Endothelial cell (in vitro differentiated cells): ENCODE data around the gene JAML. TPM values are rescaled to one million over a fixed set of nuclear protein-coding genes. Genes with fewer than 3 reads are reported as not detected.

ENCODE experiments used
- DNase-seq: peaks from one replicate; pipeline ENCODE4 v3.0.0; 2021; ENCODE audit warnings: low spot score
- H3K27ac Mint-ChIP-seq: one replicate; pipeline ENCODE4 v1.8.0; 2021; ENCODE audit warnings: mixed read lengths, inconsistent platforms; ENCODE audit not compliant: unreplicated experiment
- H3K27me3 Mint-ChIP-seq: one replicate; pipeline ENCODE4 v1.8.0; 2021; ENCODE audit warnings: mild to moderate bottlenecking, moderate library complexity, mixed read lengths, inconsistent platforms; ENCODE audit not compliant: unreplicated experiment
- H3K36me3 Mint-ChIP-seq: one replicate; pipeline ENCODE4 v1.8.0; 2021; ENCODE audit warnings: mild to moderate bottlenecking, low read depth, mixed read lengths, inconsistent platforms; ENCODE audit not compliant: unreplicated experiment
- H3K4me1 Mint-ChIP-seq: one replicate; pipeline ENCODE4 v1.8.0; 2021; ENCODE audit warnings: mild to moderate bottlenecking, mixed read lengths, inconsistent platforms; ENCODE audit not compliant: unreplicated experiment
- H3K4me3 Mint-ChIP-seq: one replicate; pipeline ENCODE4 v1.8.0; 2021; ENCODE audit warnings: mild to moderate bottlenecking, mixed read lengths, inconsistent platforms; ENCODE audit not compliant: unreplicated experiment
- H3K9me3 Mint-ChIP-seq: one replicate; pipeline ENCODE4 v1.8.0; 2021; ENCODE audit warnings: mixed read lengths, inconsistent platforms; ENCODE audit not compliant: unreplicated experiment
- CTCF ChIP-seq: fragments of 200-600 bp; sonication (generic); IDR thresholded peaks from one replicate; pipeline ENCODE4 v1.5.0; 2021; ENCODE audit warnings: antibody characterized with exemption; ENCODE audit not compliant: unreplicated experiment
- total RNA-seq: library from RNA; stranded (reverse); fragmentation: NEBNext Ultra II Directional; extraction: Animal tissue kit (Norgen Biotek cat#: 25700); gene quantifications from one replicate; pipeline ENCODE4 v1.2.1, GENCODE V29; 2021; ENCODE audit not compliant: unreplicated experiment

Gene JAML
- total RNA-seq, 1 donor from 2014 or later: 0.31 TPM

GRCh38 chr11:118211006-118211405 lies 13.8 kb downstream of the JAML start:
- no peak for DNase-seq
- Mint-ChIP-seq H3K9me3 (no peaks in the 10 kb centered on the region), H3K4me1 (peaks cover 43% of the 10 kb centered on the region), H3K4me3 (no peak overlapping the region), H3K27ac (no peak overlapping the region), H3K36me3 (no peaks in the 10 kb centered on the region), H3K27me3 (peaks cover 4% of the 10 kb centered on the region)
- no peak for TF ChIP-seq CTCF

GRCh38 chr11:118210323-118210722 lies 14.5 kb downstream of the JAML start:
- Mint-ChIP-seq H3K4me3 (no peak overlapping the region), H3K27me3 (peaks cover 4% of the 10 kb centered on the region), H3K27ac (no peak overlapping the region), H3K4me1 (peaks cover 43% of the 10 kb centered on the region), H3K36me3 (no peaks in the 10 kb centered on the region), H3K9me3 (no peaks in the 10 kb centered on the region)
- DNase-seq: no peak
- TF ChIP-seq CTCF: no peak

GRCh38 chr11:118209033-118209432 lies 15.8 kb downstream of the JAML start:
- H3K27ac Mint-ChIP-seq: no peak overlapping the region
- H3K4me1 Mint-ChIP-seq: peaks cover 39% of the 10 kb centered on the region
- H3K27me3 Mint-ChIP-seq: peaks cover 4% of the 10 kb centered on the region
- no peak for DNase-seq
- H3K36me3 Mint-ChIP-seq: no peaks in the 10 kb centered on the region
- H3K9me3 Mint-ChIP-seq: no peaks in the 10 kb centered on the region
- TF ChIP-seq CTCF: no peak
- H3K4me3 Mint-ChIP-seq: no peak overlapping the region

- no peak for TF ChIP-seq CTCF
- H3K4me1 Mint-ChIP-seq: peaks cover 20% of the 10 kb centered on the region
- no peaks in the 10 kb centered on the region for H3K27me3 Mint-ChIP-seq
- H3K36me3 Mint-ChIP-seq: no peaks in the 10 kb centered on the region
- no peak for DNase-seq
- H3K9me3 Mint-ChIP-seq: no peaks in the 10 kb centered on the region
- H3K27ac Mint-ChIP-seq: peak overlapping the region; percentile 8
- H3K4me3 Mint-ChIP-seq: no peak overlapping the region
Observed at GRCh38 chr11:118207079-118207478, 17.7 kb downstream of the JAML start.

- TF ChIP-seq CTCF: no peak
- H3K27me3 Mint-ChIP-seq: no peaks in the 10 kb centered on the region
- no peak for DNase-seq
- no peaks in the 10 kb centered on the region for H3K9me3 Mint-ChIP-seq
- H3K27ac Mint-ChIP-seq: peak overlapping the region; percentile 8
- no peak overlapping the region for H3K4me3 Mint-ChIP-seq
- peaks cover 14% of the 10 kb centered on the region for H3K4me1 Mint-ChIP-seq
- no peaks in the 10 kb centered on the region for H3K36me3 Mint-ChIP-seq
Observed at GRCh38 chr11:118206391-118207031, 18.3 kb downstream of the JAML start.
